GM18858 (cell line): ENCODE data around the gene ROCK2.
"Not testable (repeated sequence)": the region's sequence is repeated elsewhere in the genome, so short reads cannot be mapped to it uniquely, and the experiment has no call there.

Experiments used
- ATAC-seq: cut with Tn5 transposase; IDR thresholded peaks from one replicate; pipeline ENCODE4 v1.9.1; 2021; ENCODE audit not compliant: unreplicated experiment

Gene ROCK2

DNA sequence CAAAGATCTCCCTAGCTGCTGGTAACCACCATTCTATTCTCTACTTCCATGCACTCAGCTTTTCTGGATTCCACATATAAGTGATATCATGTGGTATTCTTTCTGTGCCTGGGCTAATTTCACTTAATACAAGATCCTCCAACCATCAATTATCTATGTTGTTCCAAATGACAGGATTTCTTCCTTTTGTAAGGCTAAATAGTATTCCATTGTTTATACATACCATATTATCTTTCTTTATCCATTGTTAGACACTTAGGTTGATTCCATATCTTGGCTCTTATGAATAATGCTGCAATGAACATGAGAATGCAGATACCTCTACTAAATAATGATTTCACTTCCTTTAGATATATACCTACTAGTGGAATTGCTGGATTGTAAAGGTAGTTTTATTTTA is 66.2 kb downstream of the ROCK2 start:
- no peak for ATAC-seq

DNA sequence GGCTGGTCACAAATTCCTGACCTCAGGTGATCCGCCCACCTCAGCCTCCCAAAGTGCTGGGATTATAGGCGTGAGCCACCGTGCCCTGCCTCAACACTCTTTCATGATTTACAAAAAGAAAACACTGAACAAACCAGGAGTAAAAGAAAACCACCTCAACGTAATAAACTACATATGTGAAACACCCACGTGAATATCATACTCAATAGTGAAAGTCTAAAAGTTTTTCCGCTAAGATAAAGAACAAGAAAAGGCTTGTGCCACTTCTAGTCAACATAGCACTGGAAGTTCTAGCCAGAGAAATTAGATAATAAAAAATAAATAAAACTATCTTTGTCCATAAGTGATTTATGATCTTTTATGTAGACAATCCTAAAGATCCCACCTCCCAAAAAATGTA is 68.5 kb downstream of the ROCK2 start:
- no peak for ATAC-seq

DNA sequence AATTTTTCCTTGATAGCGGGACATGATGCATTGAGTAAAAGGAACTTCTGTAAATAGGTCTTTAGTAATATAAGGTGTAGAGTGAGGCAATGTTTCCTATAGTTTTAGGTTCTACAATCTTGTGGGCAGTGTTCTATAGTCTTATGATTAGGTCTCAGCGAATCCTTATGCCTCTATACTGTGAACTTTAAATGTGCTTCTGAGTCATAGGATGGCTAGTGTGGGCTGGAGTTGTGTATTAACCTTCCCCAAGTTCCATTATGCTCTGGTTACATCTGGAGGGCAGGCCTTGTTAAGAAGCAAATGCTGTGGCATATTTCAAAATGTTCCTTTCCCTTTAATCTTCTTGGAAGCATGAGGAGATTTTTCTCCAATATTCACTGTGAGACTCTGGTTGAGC is 73.5 kb downstream of the ROCK2 start:
- no peak for ATAC-seq

DNA sequence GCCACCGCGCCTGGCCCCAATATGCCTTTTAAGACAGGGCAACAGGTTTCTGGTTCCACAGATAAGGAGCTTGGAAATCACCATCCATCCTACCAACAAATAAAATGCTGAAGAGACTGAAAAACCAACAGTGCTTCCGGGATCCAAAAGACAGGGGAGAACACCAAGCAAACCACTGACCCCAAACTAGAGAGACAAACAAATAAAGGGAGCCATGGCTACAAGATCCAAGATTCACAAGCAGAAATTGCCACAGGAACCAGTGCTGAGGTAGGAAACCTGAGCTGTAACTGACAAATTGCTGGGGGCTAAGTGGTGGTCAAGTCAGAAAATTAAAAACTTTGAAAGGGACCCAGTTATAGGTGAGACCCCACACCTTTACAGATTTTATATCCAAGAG is 76.5 kb downstream of the ROCK2 start:
- ATAC-seq = no peak

DNA sequence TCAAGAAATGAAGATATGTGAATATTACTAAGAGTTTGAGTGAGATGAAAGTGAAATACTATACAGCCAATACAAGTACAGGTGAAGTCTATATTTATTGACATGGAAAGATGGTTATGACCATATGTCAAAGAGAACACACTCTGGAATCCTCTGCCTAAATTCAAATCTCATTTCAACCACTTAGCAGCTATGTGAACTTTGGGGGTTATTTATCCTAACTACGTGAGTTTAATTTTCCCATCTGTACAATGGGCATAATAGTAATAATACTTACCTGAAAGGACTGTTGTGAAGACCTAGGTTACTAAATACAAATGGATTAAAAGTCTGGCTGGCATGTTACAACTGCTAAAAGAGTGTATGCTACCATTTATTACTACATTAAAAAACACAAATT is 79.6 kb downstream of the ROCK2 start:
- no peak for ATAC-seq

DNA sequence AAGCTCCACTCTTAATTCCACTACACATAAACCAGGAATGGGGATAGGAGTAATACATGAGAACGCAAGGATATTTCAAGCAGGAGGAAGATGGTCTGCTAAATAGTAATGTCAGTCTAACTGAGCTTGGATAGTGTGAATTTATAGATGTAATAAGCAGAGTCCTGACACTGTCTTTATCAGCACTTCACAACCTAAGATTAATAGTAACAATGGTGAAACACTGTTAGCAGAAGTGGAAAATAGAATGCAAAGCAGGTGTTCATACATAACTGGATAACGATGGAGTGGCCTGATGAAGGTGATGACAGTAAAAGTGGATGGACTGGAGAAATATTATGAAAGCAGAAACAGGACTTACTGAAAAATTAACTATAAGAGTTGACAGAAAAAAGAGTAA is 80.4 kb downstream of the ROCK2 start:
- ATAC-seq = no peak

DNA sequence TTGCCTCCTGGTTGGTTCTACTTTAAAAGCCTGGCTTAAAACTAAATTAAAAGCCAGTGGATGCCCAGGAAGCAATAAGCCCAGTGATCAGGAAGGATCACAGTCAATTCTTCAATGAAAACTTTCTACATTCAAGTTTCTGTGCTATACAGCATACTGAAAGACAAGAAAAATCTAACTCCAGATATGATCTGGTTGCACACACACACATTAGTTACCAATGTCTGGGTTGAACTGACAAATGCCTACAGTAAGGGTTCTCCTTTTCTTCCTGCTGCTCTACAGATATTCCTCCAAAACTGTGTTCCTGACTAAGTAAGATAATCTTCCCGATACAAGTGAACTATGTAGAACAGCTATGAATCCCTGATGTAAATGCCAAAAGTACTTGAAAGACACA is 81.3 kb downstream of the ROCK2 start:
- ATAC-seq = no peak

DNA sequence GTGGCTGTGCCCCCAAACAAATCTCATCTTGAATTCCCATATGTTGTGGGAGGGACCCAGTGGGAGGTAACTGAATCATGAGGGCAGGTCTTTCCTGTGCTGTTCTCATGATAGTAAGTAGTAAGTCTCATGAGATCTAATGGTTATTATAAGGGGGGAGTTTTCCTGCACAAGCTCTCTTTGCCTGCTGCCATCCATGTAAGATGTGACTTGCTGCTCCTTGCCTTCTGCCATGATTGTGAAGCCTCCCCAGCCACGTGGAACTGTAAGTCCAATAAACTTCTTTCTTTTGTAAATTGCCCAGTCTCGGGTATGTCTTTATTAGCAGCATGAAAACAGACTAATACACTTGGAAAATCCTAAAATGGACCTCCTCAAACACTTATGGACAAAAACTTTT is 82.0 kb downstream of the ROCK2 start:
- ATAC-seq = not testable (repeated sequence)

DNA sequence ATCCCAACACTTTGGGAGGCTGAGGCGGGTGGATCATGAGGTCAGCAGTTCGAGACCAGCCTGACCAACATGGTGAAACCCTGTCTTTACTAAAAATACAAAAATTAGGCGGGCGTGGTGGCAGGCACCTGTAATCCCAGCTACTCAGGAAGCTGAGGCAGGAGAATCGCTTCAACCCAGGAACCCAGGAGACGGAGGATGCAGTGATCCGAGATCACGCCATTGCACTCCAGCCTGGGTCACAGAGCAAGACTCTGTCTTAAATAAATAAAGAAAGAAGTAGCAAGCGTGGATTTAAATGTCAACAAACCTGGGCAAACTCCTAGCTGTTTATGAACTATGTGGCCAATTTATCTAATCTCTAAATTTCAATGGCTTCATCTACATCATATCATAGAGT is 82.9 kb downstream of the ROCK2 start:
- not testable (repeated sequence) for ATAC-seq

DNA sequence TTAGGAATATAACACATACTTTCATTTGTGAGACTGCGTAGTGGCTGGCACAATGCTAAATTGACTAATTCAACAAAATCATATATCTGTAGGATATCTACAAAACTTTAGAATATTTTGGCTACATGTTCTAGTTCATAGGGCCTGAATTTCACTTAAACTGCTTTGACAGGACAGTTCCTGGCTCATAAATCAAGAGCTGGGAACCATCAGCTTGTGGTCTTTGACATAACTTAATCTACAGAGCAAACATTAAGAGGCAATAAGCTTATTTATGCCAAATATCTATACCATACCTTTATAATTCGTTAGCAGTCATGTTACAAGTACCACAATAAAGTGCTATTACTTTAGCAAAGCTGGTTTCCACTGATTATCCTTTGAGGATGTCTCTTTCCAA is 83.5 kb downstream of the ROCK2 start:
- no peak for ATAC-seq

DNA sequence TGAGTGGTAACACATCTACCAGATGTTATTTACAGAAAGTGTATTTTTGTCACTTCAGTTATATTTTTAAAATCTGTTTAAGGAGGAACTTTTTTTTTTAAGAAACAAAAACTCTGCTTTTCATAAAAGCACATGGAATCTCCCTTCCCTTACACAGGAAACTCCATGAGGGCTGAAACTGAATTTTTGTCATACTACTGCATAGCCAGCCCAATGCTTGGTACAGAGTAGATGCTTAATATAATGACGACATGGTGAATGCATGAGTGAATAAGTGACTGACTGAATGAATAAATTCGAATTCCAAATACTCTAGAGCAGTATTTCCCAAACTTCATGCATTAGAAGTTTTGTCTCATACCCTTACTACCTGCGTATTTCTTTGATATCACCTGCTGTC is 86.5 kb downstream of the ROCK2 start:
- no peak for ATAC-seq

DNA sequence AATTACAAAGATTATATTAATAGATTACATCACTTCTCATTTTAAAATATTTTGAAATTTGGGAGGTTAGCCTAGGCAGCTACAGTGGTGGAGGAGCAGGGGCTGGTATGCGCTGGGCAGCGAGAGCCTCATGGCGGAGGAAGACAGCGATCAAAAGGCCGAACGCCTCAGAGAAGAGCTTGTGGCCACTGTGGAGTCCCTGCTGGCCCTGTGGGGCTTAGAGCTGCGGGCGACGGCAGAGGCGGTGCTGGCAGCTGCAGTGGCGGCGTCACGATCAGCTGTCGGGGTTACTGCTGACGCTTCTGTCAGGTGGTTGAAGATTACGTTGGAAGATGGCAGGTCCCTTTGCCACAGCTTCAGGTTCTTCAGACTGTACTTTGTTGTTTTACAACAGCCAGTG is 87.4 kb downstream of the ROCK2 start:
- no peak for ATAC-seq

DNA sequence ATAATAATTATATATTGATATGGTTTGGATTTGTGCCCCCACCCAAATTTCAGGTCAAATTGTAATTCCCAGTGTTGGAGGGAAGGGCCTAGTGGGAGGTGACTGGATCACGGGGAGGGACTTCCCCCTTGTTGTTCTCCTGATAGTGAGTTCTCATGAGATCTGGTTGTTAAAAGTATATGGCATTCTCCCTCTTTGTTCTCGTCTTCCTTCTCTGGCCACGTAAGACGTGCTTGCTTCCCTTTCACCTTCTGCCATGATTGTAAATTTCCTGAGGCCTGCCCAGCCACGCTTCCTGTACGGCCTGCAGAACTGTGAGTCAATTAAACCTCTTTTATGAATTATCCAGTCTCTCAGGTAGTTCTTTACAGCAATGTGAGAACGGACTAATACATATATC is 88.3 kb downstream of the ROCK2 start:
- ATAC-seq = no peak

DNA sequence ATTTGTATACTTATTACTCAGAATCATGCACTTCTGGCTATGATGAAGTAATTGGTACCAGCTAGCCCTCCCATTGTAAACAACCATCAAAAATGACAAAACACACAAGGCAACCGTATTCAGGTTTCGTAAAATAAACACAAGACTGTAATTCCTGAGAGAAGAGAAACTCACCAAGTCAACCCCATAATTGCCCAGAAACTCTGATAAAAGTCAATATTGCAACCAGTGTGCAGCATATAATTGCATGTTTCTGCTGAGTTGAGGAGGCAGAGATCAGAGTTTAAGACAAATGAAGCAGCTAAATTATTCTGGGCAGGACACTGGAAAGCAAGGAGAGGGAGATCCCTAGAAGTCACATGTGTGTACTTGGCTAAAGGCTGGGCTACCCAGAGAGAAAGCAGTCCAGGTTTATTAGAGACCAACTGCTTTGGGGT is 90.3 kb downstream of the ROCK2 start:
- no peak for ATAC-seq

DNA sequence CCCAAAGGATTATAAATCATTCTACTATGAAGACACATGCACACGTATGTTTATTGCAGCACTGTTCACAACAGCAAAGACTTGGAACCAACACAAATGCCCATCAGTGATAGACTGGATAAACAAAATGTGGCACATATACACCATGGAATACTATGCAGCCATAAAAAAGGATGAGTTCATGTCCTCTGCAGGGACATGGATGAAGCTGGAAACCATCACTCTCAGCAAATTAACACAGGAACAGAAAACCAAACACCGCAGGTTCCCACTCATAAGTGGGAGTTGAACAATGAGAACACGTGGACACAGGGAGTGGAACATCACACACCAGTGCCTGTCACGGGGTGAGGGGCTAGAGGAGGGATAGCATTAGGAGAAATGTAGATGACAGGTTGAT is 92.0 kb downstream of the ROCK2 start:
- not testable (repeated sequence) for ATAC-seq

DNA sequence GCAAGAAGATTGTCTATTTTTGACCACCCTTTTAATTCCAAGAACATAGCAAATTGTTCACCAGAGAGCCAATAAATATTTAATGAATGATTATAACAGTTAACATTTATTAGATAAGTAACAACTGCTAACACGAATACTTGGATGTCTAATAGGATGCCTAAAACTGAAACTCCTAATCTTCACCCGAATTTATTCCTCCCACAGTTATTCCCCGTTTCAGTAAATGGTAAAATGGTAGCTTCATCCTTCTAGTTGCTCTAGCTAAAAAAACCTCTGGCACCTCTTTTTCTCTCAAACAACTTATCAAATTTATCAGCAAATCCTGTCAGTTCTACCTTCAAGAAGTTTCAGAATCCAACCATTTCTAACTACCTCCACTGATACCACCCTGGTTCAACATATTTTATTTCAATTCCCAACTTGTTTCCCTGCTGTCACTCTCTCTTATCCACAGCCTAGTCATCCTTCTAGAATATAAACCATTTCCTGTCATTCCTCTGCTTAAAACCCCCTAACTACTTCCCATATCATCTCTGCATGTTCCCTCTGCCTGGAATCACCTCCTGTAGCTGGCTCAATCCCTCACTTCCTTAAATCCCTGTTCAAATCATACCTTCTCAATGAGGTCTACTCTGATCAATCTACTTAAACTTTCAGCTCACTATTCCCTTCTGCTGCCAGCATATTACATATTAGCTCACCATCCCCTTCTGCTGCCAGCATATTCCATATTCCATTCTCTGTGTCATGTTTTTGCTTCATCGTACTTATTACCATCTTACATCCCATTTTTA is 93.8 kb downstream of the ROCK2 start:
- ATAC-seq = no peak

DNA sequence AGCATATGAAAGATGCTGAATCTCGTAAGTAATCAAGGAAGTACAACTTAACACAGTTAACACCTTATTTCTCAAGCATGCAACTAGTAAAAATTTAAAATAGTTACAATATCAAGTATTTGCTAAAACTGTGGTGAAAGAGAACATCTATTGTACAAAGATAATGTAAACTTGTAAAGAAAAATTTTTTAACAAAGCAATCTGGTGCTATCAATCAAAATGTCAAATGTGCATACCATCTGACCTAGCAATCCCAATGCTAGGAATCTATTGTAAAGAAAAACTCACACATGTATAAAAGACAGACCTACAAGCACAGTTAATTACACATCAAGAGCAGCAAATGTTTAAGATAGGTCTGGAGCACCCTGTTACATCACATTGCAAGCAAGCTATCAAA is 99.1 kb downstream of the ROCK2 start:
- no peak for ATAC-seq

DNA sequence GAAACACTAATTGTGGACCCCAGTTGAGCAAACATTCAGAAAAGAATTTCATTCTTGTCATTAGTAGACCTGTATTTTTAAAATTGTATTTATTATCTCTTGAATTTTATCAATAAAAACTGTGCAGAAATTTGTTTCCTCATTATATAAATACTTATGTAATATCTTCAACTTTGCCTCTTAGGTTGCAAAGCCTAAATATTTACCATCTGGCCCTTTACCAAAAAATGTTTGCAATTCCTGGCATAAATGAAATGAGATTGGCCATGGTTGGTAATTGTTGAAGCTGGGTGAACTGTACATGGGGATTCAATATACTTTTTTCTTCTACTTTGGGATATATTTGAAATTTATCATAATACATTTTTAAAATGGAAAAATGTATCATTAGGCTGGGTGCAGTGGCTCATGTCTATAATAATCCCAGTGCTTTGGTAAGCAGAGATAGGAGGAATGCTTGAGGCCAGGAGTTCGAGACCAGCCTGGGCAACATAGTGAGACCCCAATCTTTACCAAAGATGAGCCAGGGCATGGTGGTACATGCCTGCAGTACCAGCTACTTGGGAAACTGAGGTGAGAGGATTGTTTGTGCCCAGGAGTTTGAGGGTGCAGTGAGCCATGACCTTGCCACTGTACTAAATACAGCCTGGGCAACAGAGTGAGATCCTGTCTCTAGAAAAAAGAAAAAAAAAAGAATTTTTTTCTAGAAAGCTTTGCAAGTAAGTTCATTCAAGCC is 100.2 kb downstream of the ROCK2 start:
- no peak for ATAC-seq

DNA sequence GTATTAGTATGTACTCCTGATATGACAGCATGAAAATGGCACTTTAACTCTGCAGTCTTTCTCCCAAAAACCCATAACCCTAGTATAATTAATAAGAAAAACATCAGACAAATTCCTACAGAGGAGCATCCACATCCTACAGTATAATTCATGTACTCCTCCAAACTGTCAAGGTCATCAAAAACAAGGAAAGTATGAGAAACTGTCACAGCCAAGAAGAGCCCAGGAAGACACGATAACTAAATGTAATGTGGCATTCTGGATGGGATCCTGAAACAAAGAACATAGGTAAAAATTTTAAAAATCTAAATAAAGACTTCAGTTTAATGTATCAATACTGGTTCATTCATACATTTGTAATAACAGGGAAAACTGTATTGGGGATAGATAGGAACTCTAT is 100.9 kb downstream of the ROCK2 start:
- no peak for ATAC-seq

DNA sequence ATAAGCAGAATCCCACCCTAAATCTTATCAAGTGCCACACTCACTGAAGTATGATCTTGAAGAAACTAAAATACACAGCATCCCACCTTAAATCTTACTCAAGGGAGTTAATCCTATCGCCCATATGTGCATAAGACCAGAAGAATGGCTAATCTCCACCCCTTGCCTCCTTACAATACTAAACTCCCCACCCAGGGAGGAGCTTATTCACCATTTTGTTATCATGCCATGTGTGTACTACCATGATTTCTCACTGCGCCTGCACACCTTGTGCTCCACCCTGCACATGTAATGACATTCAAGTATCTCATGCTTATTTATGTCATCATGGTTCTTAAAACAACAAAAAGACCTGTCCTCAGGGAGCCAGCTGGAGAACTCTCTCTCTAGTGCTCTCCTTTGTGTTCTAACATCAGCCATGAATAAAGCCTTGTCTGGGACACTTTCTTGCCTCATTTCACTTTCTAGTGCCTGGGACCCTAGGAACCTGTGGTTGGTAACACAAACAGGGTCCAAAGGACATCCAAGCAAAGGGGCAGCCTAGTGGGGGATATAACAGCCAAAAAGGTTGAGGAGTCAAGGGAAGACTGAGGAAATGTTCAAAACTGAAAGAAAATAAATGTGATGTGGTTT is 101.8 kb downstream of the ROCK2 start:
- no peak for ATAC-seq

DNA sequence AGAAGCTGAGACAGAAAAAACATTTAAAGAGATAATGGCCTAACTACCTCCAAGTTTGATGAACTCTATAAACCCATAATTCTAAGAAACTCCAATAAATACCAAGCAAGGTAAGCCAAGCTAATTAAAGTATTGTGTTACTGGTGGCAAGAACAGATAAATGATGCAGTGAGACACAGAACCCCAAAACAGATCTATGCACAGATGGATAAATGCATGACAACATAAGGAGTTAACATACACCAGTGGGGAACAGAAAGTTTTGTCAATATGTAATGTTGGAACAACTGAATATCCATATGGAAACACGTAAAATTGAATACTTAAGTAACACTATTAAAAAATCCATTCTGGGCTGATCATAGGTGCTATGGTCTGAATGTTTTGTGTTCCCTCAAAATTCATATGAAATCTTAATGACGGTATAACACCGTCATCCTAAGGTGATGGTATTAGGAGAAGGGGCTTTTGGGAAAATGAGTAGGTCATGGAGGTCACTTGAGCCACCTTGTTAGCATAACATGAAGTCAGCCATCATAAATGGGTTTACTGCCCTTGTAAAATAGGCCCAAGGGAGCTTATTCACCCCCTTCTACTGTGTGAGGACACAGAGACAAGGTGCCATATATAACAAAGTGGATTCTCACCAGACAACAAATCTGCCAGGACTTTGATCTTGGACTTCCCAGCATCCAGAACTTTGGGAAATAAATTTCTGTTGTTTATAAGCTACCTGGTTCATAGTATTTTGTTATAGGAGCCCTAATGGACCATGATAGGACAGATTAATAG is 102.8 kb downstream of the ROCK2 start:
- ATAC-seq = no peak
